CD4-positive, alpha-beta T cell (primary cell): ENCODE data around the gene PTTG2. TPM values are rescaled to one million over a fixed set of nuclear protein-coding genes. Genes with fewer than 3 reads are reported as not detected.

ENCODE experiments used
- ATAC-seq: fragments of 200-7000 bp; cut with Tn5 transposase; one replicate; pipeline ENCODE4 v1.10.0; 2022; ENCODE audit warnings: mild to moderate bottlenecking; ENCODE audit not compliant: poor library complexity
- CTCF ChIA-PET: fragments of 350-600 bp; sonication (Branson Sonifier 250); formaldehyde crosslinking; loops from one replicate; lab custom pipeline; 2021; ENCODE audit warnings: antibody characterized with exemption, inconsistent platforms; lab: Charles Lee
- POLR2A ChIA-PET: fragments of 350-600 bp; sonication (Branson Sonifier 250); formaldehyde crosslinking; loops from one replicate; lab custom pipeline; 2021; ENCODE audit warnings: antibody characterized with exemption, inconsistent platforms; lab: Charles Lee
- DNase-seq, 14 experiments: peaks; one replicate each; pipeline ENCODE4 v3.0.0-alpha.2; 2013 to 2020; ENCODE audit warnings: mixed read lengths in 2 of 14
- H3K27ac ChIP-seq, 2 donors: one replicate each; pipeline versions ENCODE4 v1.5.1 to v1.7.0; 2013; ENCODE audit warnings: low read length in 2 of 2, low read depth in 1 of 2, mild to moderate bottlenecking in 1 of 2
- H3K27me3 ChIP-seq, 2 experiments: 1 replicate in 1 of 2; 2 replicates in 1 of 2; pipeline versions ENCODE4 v1.6.1 to v1.7.0; 2013; ENCODE audit warnings: low read length in 2 of 2, control low read depth in 1 of 2, mild to moderate bottlenecking in 1 of 2, moderate library complexity in 1 of 2; ENCODE audit not compliant: insufficient read depth in 2 of 2, control insufficient read depth in 1 of 2
- H3K36me3 ChIP-seq: one replicate; pipeline ENCODE4 v1.6.1; 2013; ENCODE audit warnings: low read length, control low read depth; ENCODE audit not compliant: insufficient read depth
- H3K4me1 ChIP-seq: one replicate; pipeline ENCODE4 v1.6.1; 2013; ENCODE audit warnings: low read length, control low read depth; ENCODE audit not compliant: insufficient read depth
- H3K4me3 ChIP-seq: one replicate; pipeline ENCODE4 v1.5.1; 2013; ENCODE audit warnings: mild to moderate bottlenecking, low read length, moderate library complexity
- H3K9me3 ChIP-seq, 2 experiments: 1 replicate in 1 of 2; 2 replicates in 1 of 2; pipeline versions ENCODE4 v1.6.1 to v1.7.0; 2013; ENCODE audit warnings: low read length in 2 of 2, mild to moderate bottlenecking in 2 of 2, control low read depth in 1 of 2, moderate library complexity in 1 of 2; ENCODE audit not compliant: control insufficient read depth in 1 of 2, insufficient read depth in 1 of 2
- H3K27ac Mint-ChIP-seq: one replicate; pipeline ENCODE4 v1.8.0; 2020; ENCODE audit warnings: mixed read lengths
- H3K27me3 Mint-ChIP-seq: one replicate; pipeline ENCODE4 v1.8.0; 2021; ENCODE audit warnings: mixed read lengths
- H3K36me3 Mint-ChIP-seq: one replicate; pipeline ENCODE4 v1.8.0; 2021; ENCODE audit warnings: low read depth, mixed read lengths
- H3K4me1 Mint-ChIP-seq: one replicate; pipeline ENCODE4 v1.8.0; 2021; ENCODE audit warnings: low read depth, mixed read lengths
- H3K4me3 Mint-ChIP-seq: one replicate; pipeline ENCODE4 v1.8.0; 2020; ENCODE audit warnings: mild to moderate bottlenecking, mixed read lengths
- H3K9me3 Mint-ChIP-seq: one replicate; pipeline ENCODE4 v1.8.0; 2020; ENCODE audit warnings: mixed read lengths
- CTCF ChIP-seq: fragments of 200-600 bp; IDR thresholded peaks from one replicate; pipeline ENCODE4 v1.8.0; 2022; ENCODE audit warnings: antibody characterized with exemption, mild to moderate bottlenecking
- intact Hi-C, 2 experiments: fragments of 100-400 bp; cut with DNase I in 1 of 2; cut with micrococcal nuclease in 1 of 2; formaldehyde crosslinking; loops; one replicate each; pipeline versions ENCODE4 v1.15.1 to v1.9.0; 2023 to 2025; cut with DNase I, micrococcal nuclease
- total RNA-seq, 174 experiments: library from RNA in 2 of 174; stranded (reverse) in 2 of 174; gene quantifications; one replicate each; pipeline ENCODE4 v1.2.3 and lab custom pipeline; 2021 to 2026

The PTTG2 gene
- total RNA-seq, 2 experiments from 2014 or later = 0.55 to 1.3 TPM

- peaks cover 24% of the 10 kb centered on the region for H3K4me1 Mint-ChIP-seq
- H3K9me3 ChIP-seq = no peaks in the 10 kb centered on the region
- DNase-seq (no peak), ATAC-seq (no peak)
- no peaks in the 10 kb centered on the region for H3K27me3 Mint-ChIP-seq
- H3K27ac Mint-ChIP-seq = no peak overlapping the region
- peaks cover 5% of the 10 kb centered on the region for H3K36me3 ChIP-seq
- ChIA-PET POLR2A (no interaction called here), CTCF (no interaction called here)
- no peak overlapping the region for H3K4me3 Mint-ChIP-seq
- no peak overlapping the region for H3K27ac ChIP-seq
- H3K36me3 Mint-ChIP-seq = peaks cover 12% of the 10 kb centered on the region
- no peaks in the 10 kb centered on the region for H3K4me1 ChIP-seq
- H3K9me3 Mint-ChIP-seq = no peaks in the 10 kb centered on the region
- TF ChIP-seq CTCF = no peak
- intact Hi-C loops = loop anchor here in 1 of 2 experiments (5.0 kb wide), 1 partner anchor 38 kb away; no protein-coding TSS in a partner anchor
- H3K4me3 ChIP-seq = no peak overlapping the region
- H3K27me3 ChIP-seq = no peaks in the 10 kb centered on the region
These were observed 29.4 kb downstream of the PTTG2 start for GRCh38 chr4:37989398-37990260.

- H3K4me1 Mint-ChIP-seq = peaks cover 33% of the 10 kb centered on the region
- ATAC-seq (no peak), DNase-seq (no peak)
- H3K4me1 ChIP-seq = no peaks in the 10 kb centered on the region
- H3K27ac Mint-ChIP-seq = no peak overlapping the region
- no peak overlapping the region for H3K4me3 ChIP-seq
- intact Hi-C loops = no loop called here
- H3K4me3 Mint-ChIP-seq = no peak overlapping the region
- H3K9me3 ChIP-seq = no peaks in the 10 kb centered on the region
- no peaks in the 10 kb centered on the region for H3K27me3 Mint-ChIP-seq
- CTCF ChIA-PET = no interaction called here
- H3K36me3 ChIP-seq = peaks cover 5% of the 10 kb centered on the region
- H3K27me3 ChIP-seq = no peaks in the 10 kb centered on the region
- peaks cover 12% of the 10 kb centered on the region for H3K36me3 Mint-ChIP-seq
- H3K27ac ChIP-seq = no peak overlapping the region
- no peak for TF ChIP-seq CTCF
- H3K9me3 Mint-ChIP-seq = no peaks in the 10 kb centered on the region
- POLR2A ChIA-PET = no interaction called here
These were observed 30.6 kb downstream of the PTTG2 start for GRCh38 chr4:37990731-37991245.

GRCh38 chr4:37991623-37992410, 31.6 kb downstream of the PTTG2 start:
- intact Hi-C loops = no loop called here
- Mint-ChIP-seq H3K4me1 (peaks cover 41% of the 10 kb centered on the region), H3K9me3 (no peaks in the 10 kb centered on the region), H3K27me3 (no peaks in the 10 kb centered on the region), H3K4me3 (no peak overlapping the region), H3K36me3 (peaks cover 12% of the 10 kb centered on the region), H3K27ac (no peak overlapping the region)
- ChIA-PET CTCF (no interaction called here), POLR2A (no interaction called here)
- DNase-seq = no peak
- Histone ChIP-seq H3K27me3 (no peaks in the 10 kb centered on the region), H3K4me3 (no peak overlapping the region), H3K9me3 (no peaks in the 10 kb centered on the region), H3K27ac (no peak overlapping the region), H3K36me3 (peaks cover 5% of the 10 kb centered on the region), H3K4me1 (no peaks in the 10 kb centered on the region)
- TF ChIP-seq CTCF = no peak
- ATAC-seq = no peak
